ENCODE results near the gene PACRG.

DNA sequence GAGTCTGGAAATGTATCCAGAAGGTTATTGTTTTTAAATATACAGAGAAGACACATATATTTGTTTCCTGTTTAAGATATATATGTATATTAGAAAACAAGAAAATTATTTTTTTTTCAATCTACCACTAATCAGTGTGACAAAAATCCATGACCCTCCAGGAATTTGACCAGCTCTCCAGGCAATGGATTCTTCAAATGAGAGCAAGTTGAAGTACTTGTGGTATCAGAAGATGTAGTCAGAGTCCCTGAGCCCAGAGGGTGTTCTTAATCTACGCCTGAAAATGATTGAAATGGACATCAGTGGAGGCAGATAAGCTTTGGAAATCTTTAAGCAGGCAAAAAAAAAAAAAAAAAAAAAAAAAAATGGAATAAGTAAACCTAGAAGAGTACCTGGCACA lies 500.3 kb downstream of the PACRG start:
- TF ChIP-seq, protein P1, sequence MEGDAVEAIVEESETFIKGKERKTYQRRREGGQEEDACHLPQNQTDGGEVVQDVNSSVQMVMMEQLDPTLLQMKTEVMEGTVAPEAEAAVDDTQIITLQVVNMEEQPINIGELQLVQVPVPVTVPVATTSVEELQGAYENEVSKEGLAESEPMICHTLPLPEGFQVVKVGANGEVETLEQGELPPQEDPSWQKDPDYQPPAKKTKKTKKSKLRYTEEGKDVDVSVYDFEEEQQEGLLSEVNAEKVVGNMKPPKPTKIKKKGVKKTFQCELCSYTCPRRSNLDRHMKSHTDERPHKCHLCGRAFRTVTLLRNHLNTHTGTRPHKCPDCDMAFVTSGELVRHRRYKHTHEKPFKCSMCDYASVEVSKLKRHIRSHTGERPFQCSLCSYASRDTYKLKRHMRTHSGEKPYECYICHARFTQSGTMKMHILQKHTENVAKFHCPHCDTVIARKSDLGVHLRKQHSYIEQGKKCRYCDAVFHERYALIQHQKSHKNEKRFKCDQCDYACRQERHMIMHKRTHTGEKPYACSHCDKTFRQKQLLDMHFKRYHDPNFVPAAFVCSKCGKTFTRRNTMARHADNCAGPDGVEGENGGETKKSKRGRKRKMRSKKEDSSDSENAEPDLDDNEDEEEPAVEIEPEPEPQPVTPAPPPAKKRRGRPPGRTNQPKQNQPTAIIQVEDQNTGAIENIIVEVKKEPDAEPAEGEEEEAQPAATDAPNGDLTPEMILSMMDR (IDR thresholded peaks at IDR 0.05), result no peak
- TF ChIP-seq POLR2AphosphoS5 (IDR thresholded peaks at IDR 0.05; ENCODE audit: low read depth, low read length) (no peak), SIN3A (IDR thresholded peaks at IDR 0.05; ENCODE audit: borderline replicate concordance, insufficient read depth, low read depth, low read length) (no peak)
- TF ChIP-seq, protein P2, sequence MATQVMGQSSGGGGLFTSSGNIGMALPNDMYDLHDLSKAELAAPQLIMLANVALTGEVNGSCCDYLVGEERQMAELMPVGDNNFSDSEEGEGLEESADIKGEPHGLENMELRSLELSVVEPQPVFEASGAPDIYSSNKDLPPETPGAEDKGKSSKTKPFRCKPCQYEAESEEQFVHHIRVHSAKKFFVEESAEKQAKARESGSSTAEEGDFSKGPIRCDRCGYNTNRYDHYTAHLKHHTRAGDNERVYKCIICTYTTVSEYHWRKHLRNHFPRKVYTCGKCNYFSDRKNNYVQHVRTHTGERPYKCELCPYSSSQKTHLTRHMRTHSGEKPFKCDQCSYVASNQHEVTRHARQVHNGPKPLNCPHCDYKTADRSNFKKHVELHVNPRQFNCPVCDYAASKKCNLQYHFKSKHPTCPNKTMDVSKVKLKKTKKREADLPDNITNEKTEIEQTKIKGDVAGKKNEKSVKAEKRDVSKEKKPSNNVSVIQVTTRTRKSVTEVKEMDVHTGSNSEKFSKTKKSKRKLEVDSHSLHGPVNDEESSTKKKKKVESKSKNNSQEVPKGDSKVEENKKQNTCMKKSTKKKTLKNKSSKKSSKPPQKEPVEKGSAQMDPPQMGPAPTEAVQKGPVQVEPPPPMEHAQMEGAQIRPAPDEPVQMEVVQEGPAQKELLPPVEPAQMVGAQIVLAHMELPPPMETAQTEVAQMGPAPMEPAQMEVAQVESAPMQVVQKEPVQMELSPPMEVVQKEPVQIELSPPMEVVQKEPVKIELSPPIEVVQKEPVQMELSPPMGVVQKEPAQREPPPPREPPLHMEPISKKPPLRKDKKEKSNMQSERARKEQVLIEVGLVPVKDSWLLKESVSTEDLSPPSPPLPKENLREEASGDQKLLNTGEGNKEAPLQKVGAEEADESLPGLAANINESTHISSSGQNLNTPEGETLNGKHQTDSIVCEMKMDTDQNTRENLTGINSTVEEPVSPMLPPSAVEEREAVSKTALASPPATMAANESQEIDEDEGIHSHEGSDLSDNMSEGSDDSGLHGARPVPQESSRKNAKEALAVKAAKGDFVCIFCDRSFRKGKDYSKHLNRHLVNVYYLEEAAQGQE (IDR thresholded peaks at IDR 0.05; ENCODE audit: insufficient read depth in 1 of 2, low read depth in 2 of 2, low read length in 1 of 2), result no peak
